ENCODE data around the gene AZU1. TPM values are rescaled to one million over a fixed set of nuclear protein-coding genes. Genes with fewer than 3 reads are reported as not detected.
"Not testable (repeated sequence)": the region's sequence is repeated elsewhere in the genome, so short reads cannot be mapped to it uniquely, and the experiment has no call there.

AZU1 gene
- polyA plus RNA-seq, 2 of the 4 experiments (the other 2 are of a cell fraction), result 0.31 to 0.32 TPM

DNA sequence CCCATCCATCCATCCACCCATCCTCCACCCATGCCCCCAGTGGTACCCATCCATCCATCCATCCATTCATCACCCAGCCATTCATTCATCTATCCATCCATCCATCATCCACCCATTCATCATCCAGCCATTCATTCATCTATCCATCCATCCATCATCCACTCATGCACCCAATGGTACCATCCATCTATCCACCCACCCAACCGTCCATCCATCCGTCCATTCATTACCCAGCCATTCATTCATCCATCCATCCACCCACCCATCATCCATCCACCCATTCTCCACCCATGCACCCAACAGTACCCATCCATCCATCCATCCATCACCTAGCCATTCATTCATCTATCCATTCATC is 11.2 kb upstream of the AZU1 start:
- ChIA-PET POLR2A (no interaction called here), CTCF (no interaction called here)
- Histone ChIP-seq H3K4me2 (no peak overlapping the region), H3K4me3 (no peak overlapping the region), H3K4me1 (no peaks in the 10 kb centered on the region), H3K9me3 (no peaks in the 10 kb centered on the region), H3K27ac (no peak overlapping the region)
- WGBS (ENCODE audit: missing lambda C conversion rate), result 93% methylated on average over 2 of the region's 2 CpGs
- FAIRE-seq (no peak), DNase-seq (ENCODE audit: low read depth in 1 of 2, low spot score in 1 of 2) (no peak), ATAC-seq (peak in 1 of 2 experiments; percentile 1; a peak in 1 of 6 replicates)
- TF ChIP-seq, protein P1, sequence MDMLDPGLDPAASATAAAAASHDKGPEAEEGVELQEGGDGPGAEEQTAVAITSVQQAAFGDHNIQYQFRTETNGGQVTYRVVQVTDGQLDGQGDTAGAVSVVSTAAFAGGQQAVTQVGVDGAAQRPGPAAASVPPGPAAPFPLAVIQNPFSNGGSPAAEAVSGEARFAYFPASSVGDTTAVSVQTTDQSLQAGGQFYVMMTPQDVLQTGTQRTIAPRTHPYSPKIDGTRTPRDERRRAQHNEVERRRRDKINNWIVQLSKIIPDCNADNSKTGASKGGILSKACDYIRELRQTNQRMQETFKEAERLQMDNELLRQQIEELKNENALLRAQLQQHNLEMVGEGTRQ (IDR thresholded peaks at IDR 0.05), result no peak
- TF ChIP-seq RFX5 (IDR thresholded peaks at IDR 0.05) (no peak), SMC3 (IDR thresholded peaks at IDR 0.05) (no peak), MAFK (IDR thresholded peaks at IDR 0.05; ENCODE audit: partially characterized antibody) (no peak)

DNA sequence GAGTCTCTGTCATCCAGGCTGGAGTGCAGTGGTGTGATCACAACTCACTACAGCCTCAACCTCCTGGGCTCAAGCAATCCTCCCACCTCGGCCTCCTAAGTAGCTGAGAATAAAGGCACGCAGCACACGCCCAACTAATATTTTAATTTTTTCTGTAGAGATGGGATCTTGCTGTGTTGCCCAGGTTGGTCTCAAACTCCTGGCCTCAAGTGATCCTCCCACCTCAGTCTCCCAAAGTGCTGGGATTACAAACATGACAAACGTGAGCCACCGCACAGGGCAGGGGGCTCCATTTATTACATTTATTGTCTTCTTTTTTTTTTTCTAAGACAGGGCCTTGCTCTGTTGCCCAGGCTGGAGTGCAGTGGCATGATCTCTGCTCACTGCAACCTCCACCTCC is 7.4 kb upstream of the AZU1 start:
- H3K9me3 ChIP-seq; H3K4me2 ChIP-seq; ATAC-seq; H3K4me1 ChIP-seq; POLR2A ChIA-PET; H3K27ac ChIP-seq; H3K4me3 ChIP-seq; FAIRE-seq; DNase-seq (ENCODE audit: low read depth in 1 of 2, low spot score in 1 of 2): not testable (repeated sequence)
- 76% methylated on average over 5 of the region's 5 CpGs for WGBS (ENCODE audit: missing lambda C conversion rate)
- CTCF ChIA-PET, result interaction anchor here (0.6 kb wide), 1 partner anchor 158 kb away, joined by 3 read pairs; no protein-coding TSS in a partner anchor

DNA sequence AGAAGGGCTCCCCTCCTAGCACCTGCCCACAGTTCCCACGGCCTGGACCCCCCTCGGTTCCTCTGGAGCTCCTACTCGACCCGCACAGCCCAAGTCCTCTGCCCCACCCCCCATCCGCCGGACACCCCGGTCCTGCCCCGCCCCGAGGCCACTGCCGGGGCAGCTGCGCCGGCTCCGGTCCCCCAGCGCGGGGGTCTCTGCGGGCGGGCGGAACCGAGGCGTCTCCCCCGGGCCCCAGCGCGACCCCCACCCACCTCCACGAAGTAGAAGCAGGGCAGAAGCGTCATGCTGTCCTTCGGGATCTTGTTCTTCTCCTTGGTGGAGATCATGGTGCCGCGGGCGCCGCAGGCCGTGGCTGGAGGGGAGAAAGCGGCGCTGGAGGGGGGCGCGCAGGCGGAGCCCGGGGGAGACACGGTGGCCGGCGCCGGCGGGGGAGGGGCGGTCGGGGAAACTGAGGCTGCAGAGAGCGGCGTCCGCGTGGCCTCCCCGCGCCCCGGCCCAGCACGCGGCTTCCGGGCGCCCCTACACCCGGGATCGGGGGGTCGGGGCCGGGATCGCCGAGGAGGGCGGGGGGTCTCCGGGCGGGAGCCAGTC is 6.3 kb upstream of the AZU1 start:
- ATAC-seq (peak; percentile 48 to 52), FAIRE-seq (no peak), DNase-seq (ENCODE audit: low read depth in 1 of 2, low spot score in 1 of 2) (no peak)
- peak overlapping the region; percentile 94 for H3K4me2 ChIP-seq
- H3K4me1 ChIP-seq, result peaks cover 7% of the 10 kb centered on the region; the same call in 2 of the 3 replicates
- WGBS (ENCODE audit: missing lambda C conversion rate), result no CpG with 5 or more reads among the region's 64 CpGs
- H3K4me3 ChIP-seq, result peak overlapping the region; percentile 73
- H3K9me3 ChIP-seq, result no peaks in the 10 kb centered on the region
- ChIA-PET POLR2A (no interaction called here), CTCF (no interaction called here)
- H3K27ac ChIP-seq, result peak overlapping the region; percentile 78 to 88
- TF ChIP-seq EHMT2 (IDR thresholded peaks at IDR 0.05; ENCODE audit: low read depth), result no peak
- no peak for TF ChIP-seq FOXS1 (CRISPR knock-in tag; IDR thresholded peaks at IDR 0.05)
- peak; percentile 47; the same call in 1 of the 2 replicates for TF ChIP-seq PHF8 (IDR thresholded peaks at IDR 0.05; ENCODE audit: borderline replicate concordance, low read depth)
- TF ChIP-seq EP300 (IDR thresholded peaks at IDR 0.05), result no peak

DNA sequence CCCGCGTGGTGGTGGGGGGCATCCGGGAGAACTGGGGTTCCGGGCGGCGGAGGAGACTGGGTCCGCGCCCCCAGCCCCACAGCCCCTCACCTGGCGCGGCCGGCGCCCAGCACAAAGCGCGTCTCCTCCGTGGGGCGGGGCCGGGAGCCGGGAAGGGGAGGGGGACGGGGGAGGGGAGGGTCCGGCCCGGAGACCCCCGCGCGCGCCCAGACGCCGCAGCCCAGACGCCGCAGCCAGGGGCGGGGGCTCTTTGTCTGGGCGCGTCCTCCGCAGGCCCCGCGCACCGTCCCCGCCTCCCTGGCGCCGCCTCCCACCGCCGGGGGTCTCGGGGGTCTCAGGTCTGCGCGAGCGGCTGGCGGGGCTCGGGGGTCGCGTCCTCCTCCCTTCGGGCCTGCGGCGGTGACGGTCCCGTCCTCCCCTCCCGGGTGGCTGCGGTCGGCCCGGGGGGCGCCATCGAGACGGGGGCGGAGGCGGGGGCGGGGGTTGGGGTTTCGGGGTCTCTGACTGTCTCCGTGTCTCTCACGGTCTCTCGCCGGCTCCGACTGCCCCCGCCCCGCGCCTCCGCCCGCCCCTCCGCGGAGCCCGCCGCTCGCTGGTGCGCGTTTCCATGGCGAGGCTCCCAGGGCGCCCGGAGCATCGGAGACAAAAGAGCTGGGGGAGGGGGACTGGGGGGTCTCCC is 5.7 kb upstream of the AZU1 start, which contains the start of gene PLPPR3:
TSS of gene PLPPR3 (minus strand) at position 131 of the 679 bp plus-strand sequence. CDS start 396 bp downstream, outside the sequence.
- H3K9me3 ChIP-seq, result no peaks in the 10 kb centered on the region
- ChIA-PET POLR2A (no interaction called here), CTCF (no interaction called here)
- TF ChIP-seq POLR2A (IDR thresholded peaks at IDR 0.05; ENCODE audit: low read length) (no peak), JUN (IDR thresholded peaks at IDR 0.05) (no peak)
- peak within 1 kb of the TSS; percentile 78 to 88 for H3K27ac ChIP-seq
- ATAC-seq (peak in 1 of 2 experiments; percentile 36; a peak in 3 of 6 replicates), DNase-seq (ENCODE audit: low read depth in 1 of 2, low spot score in 1 of 2) (no peak), FAIRE-seq (no peak)
- peaks cover 7% of the 10 kb centered on the region; the same call in 2 of the 3 replicates for H3K4me1 ChIP-seq
- H3K4me2 ChIP-seq, result peak within 1 kb of the TSS; percentile 94
- peak within 1 kb of the TSS; percentile 73 for H3K4me3 ChIP-seq
- WGBS (ENCODE audit: missing lambda C conversion rate), result no CpG with 5 or more reads among the region's 86 CpGs

DNA sequence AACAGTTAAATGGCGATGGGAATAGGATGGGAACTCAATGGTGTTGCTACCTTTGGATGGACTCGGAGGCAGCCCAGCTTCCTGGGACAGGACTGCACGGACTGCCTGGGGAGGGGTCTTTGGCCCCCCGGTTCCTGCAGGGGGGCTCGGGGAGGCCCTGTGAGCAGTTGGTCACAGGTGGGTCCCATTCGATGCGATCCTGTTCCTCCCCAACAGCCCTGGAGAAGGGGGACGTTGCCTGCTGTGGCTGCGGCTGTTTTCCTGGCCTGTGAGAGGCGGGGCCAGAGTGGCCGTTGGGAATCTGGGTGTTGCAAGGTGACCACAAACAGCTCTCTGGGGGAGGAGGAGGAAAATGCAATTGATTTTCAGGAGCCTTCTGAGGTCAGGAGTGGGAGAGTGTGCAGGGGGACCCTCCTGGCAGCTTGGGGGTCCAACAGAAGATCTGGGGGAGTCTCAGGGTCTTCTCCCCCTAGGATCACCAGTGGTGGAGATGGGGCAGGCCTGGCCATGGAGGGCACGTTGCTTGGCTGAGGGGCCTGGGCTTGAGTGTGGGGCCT is 4.0 kb upstream of the AZU1 start:
- Histone ChIP-seq H3K9me3 (no peaks in the 10 kb centered on the region), H3K27ac (peak overlapping the region in 1 of 2 experiments; percentile 58; a peak in 1 of 6 replicates), H3K4me3 (no peak overlapping the region), H3K4me1 (peaks cover 7% of the 10 kb centered on the region; the same call in 2 of the 3 replicates), H3K4me2 (peak overlapping the region; percentile 39; the same call in 2 of the 3 replicates)
- ATAC-seq (peak in 1 of 2 experiments; percentile 49; a peak in 4 of 6 replicates), DNase-seq (ENCODE audit: low read depth in 1 of 2, low spot score in 1 of 2) (no peak), FAIRE-seq (no peak)
- 59% methylated on average over 8 of the region's 12 CpGs for WGBS (ENCODE audit: missing lambda C conversion rate)
- TF ChIP-seq, protein P2, sequence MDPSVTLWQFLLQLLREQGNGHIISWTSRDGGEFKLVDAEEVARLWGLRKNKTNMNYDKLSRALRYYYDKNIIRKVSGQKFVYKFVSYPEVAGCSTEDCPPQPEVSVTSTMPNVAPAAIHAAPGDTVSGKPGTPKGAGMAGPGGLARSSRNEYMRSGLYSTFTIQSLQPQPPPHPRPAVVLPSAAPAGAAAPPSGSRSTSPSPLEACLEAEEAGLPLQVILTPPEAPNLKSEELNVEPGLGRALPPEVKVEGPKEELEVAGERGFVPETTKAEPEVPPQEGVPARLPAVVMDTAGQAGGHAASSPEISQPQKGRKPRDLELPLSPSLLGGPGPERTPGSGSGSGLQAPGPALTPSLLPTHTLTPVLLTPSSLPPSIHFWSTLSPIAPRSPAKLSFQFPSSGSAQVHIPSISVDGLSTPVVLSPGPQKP (IDR thresholded peaks at IDR 0.05; ENCODE audit: low read depth, low read length), result no peak
- TF ChIP-seq RFX5 (IDR thresholded peaks at IDR 0.05) (no peak), NR3C1 (IDR thresholded peaks at IDR 0.05) (no peak), ESRRA (IDR thresholded peaks at IDR 0.05; ENCODE audit: borderline replicate concordance, low read length) (no peak), CHD2 (IDR thresholded peaks at IDR 0.05; ENCODE audit: low read length, partially characterized antibody) (no peak), CBX8 (IDR thresholded peaks at IDR 0.05) (no peak), MYC (IDR thresholded peaks at IDR 0.05; ENCODE audit: borderline replicate concordance, low read length) (no peak), CBX2 (IDR thresholded peaks at IDR 0.05; ENCODE audit: borderline replicate concordance, low read depth) (no peak), CHD4 (IDR thresholded peaks at IDR 0.05; ENCODE audit: borderline replicate concordance) (no peak), JUN (IDR thresholded peaks at IDR 0.05) (no peak), EHMT2 (IDR thresholded peaks at IDR 0.05; ENCODE audit: low read depth) (no peak), ZC3H11A (IDR thresholded peaks at IDR 0.05) (no peak), MAFK (IDR thresholded peaks at IDR 0.05; ENCODE audit: partially characterized antibody) (no peak), FOSL2 (IDR thresholded peaks at IDR 0.05) (no peak), FOSL2 (CRISPR knock-in tag; IDR thresholded peaks at IDR 0.05) (no peak), BHLHE40 (IDR thresholded peaks at IDR 0.05; ENCODE audit: low read depth, low read length) (no peak)
- TF ChIP-seq, protein P3, sequence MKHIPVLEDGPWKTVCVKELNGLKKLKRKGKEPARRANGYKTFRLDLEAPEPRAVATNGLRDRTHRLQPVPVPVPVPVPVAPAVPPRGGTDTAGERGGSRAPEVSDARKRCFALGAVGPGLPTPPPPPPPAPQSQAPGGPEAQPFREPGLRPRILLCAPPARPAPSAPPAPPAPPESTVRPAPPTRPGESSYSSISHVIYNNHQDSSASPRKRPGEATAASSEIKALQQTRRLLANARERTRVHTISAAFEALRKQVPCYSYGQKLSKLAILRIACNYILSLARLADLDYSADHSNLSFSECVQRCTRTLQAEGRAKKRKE (CRISPR knock-in tag; IDR thresholded peaks at IDR 0.05; ENCODE audit: low read depth), result no peak
- POLR2A ChIA-PET, result interaction anchor here (0.6 kb wide), 1 partner anchor 14 kb away, joined by 4 read pairs; no protein-coding TSS in a partner anchor
- CTCF ChIA-PET, result no interaction called here
